GM12864 (cell line): ENCODE measurements around the gene COL2A1.

Source experiments
- DNase-seq: peaks from one replicate; pipeline ENCODE4 v3.0.0-alpha.2; 2011; ENCODE audit warnings: low read depth
- H3K4me3 ChIP-seq: 2 replicates; pipeline ENCODE4 v1.5.1; 2011; ENCODE audit warnings: mild to moderate bottlenecking, low read depth, low read length, control low read depth
- CTCF ChIP-seq: IDR thresholded peaks from 2 replicates; pipeline ENCODE4 v1.5.1; 2011; ENCODE audit warnings: low read depth, mild to moderate bottlenecking, moderate library complexity, low read length, control low read depth, inconsistent platforms; ENCODE audit errors: missing control alignments

Gene COL2A1

DNA sequence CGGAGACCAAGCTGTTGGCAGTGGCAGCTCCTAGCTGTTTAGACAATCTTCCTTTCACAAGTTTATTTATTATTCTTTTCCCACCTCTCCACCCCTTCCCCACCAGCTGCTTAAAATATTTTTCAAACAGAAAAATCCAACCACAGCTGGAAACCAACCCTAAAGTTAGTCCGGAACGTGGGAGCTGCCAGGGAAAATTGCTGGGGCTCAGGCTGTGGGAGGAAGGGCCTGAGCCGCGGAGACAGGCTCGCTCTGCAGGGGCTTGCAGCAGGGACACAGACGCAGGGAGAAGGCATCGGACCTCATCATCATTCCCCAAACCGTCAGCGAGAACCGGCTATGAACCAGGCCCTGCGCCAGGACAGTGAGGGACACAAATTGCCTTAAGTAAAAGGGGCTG, 56.9 kb downstream of the COL2A1 start:
- no peak overlapping the region for H3K4me3 ChIP-seq
- no peak for DNase-seq
- TF ChIP-seq CTCF: no peak

GRCh38 chr12:47946413-47947323, 57.6 kb downstream of the COL2A1 start:
- no peak for DNase-seq
- no peak overlapping the region for H3K4me3 ChIP-seq
- TF ChIP-seq CTCF: no peak

- TF ChIP-seq CTCF: no peak
- no peak overlapping the region for H3K4me3 ChIP-seq
- no peak for DNase-seq
Measured at GRCh38 chr12:47945341-47945728, 58.9 kb downstream of the COL2A1 start.

GRCh38 chr12:47944685-47945340, 59.5 kb downstream of the COL2A1 start:
- no peak for TF ChIP-seq CTCF

GRCh38 chr12:47943623-47944340, 60.5 kb downstream of the COL2A1 start:
- no peak overlapping the region for H3K4me3 ChIP-seq
- DNase-seq: no peak
- TF ChIP-seq CTCF: no peak

More at GRCh38 chr12:47944685-47945340, 59.5 kb downstream of the COL2A1 start:
- DNase-seq: no peak
- H3K4me3 ChIP-seq: no peak overlapping the region

GRCh38 chr12:47942614-47943225, 61.6 kb downstream of the COL2A1 start:
- no peak for DNase-seq
- no peak overlapping the region for H3K4me3 ChIP-seq
- no peak for TF ChIP-seq CTCF
